Measurements from ENCODE around the gene MOGAT3. TPM values are rescaled to one million over a fixed set of nuclear protein-coding genes. Genes with fewer than 3 reads are reported as not detected.

The MOGAT3 gene
- total and polyA plus RNA-seq, 9 of the 15 experiments (the other 6 are each of a cell fraction or from before 2014, with no cell fraction given): 0.07 to 0.17 (median 0.13) TPM; not detected in 6

- TF ChIP-seq EP300 (IDR thresholded peaks at IDR 0.05; ENCODE audit: low read length): no peak
- no peak for TF ChIP-seq SMC3 (conservative IDR thresholded peaks at IDR 0.05; ENCODE audit: insufficient read depth, low read depth, low read length)
- no peak for TF ChIP-seq ZNF282 (CRISPR knock-in tag; IDR thresholded peaks at IDR 0.05)
- no peak for TF ChIP-seq RBM25 (IDR thresholded peaks at IDR 0.05; ENCODE audit: low read depth, low read length, severe bottlenecking)
Observed at GRCh38 chr7:101156277-101156676, 44.6 kb downstream of the MOGAT3 start (continued).

- no peak for ATAC-seq
- Histone ChIP-seq H3K36me3 (ENCODE audit: control insufficient read depth, insufficient read depth, low read length) (peaks cover 40% of the 10 kb centered on the region; the same call in 2 of the 3 replicates), H3K9me1 (ENCODE audit: control insufficient read depth, insufficient read depth, low read length) (no peaks in the 10 kb centered on the region), H4K20me1 (replicated peaks; ENCODE audit: control insufficient read depth, insufficient read depth, low read length) (no peaks in the 10 kb centered on the region), H2AFZ (ENCODE audit: low read depth, low read length) (no peak overlapping the region), H3K9me3 (replicated peaks; ENCODE audit: control insufficient read depth, insufficient read depth, low read depth, low read length) (no peaks in the 10 kb centered on the region), H3K27ac (ENCODE audit: extremely low read depth, low read depth, low read length) (peak overlapping the region; percentile 49; the same call in 1 of the 3 replicates), H3K9ac (ENCODE audit: insufficient read depth in 1 of 2, low read depth in 2 of 2, low read length in 2 of 2) (peak overlapping the region; percentile 66 to 93; a peak in 3 of 4 replicates), H3K79me2 (ENCODE audit: control insufficient read depth, insufficient read depth, low read length) (peaks cover 12% of the 10 kb centered on the region), H3K27me3 (ENCODE audit: control insufficient read depth in 2 of 2, insufficient read depth in 2 of 2, low read length in 2 of 2) (no peaks in the 10 kb centered on the region), H3K4me1 (replicated peaks in 1 of 2; ENCODE audit: control insufficient read depth in 2 of 2, insufficient read depth in 2 of 2, low read length in 2 of 2) (peaks cover 20 to 38% of the 10 kb centered on the region in 2 experiments), H3K4me2 (ENCODE audit: insufficient read depth, low read length) (peak overlapping the region; percentile 67), H3K4me3 (peak overlapping the region; percentile 79)
- in situ Hi-C loops (cut with MboI): no loop called here
- ChIA-PET POLR2A (interaction anchor here (0.6 kb wide), 1 partner anchor 9 kb away, joined by 4 read pairs; no protein-coding TSS in a partner anchor), CTCF (ENCODE audit: low intra/inter-chr PET ratio) (interaction anchor here (0.6 kb wide), 1 partner anchor 74 kb away, joined by 4 read pairs; no protein-coding TSS in a partner anchor)
- no peak for TF ChIP-seq CHD4 (IDR thresholded peaks at IDR 0.05; ENCODE audit: insufficient read depth, insufficient replicate concordance, low read depth, low read length, poor library complexity, severe bottlenecking)
- TF ChIP-seq PHF21A (IDR thresholded peaks at IDR 0.05; ENCODE audit: borderline replicate concordance, low read depth): peak; percentile 3; the same call in 1 of the 2 replicates
- FAIRE-seq: no peak
- no TSS peak for BruUV-seq (replicated peaks)
- WGBS (ENCODE audit: insufficient coverage, low coverage, missing lambda C conversion rate): 58% methylated on average over 4 of the region's 4 CpGs
- no peak for DNase-seq (ENCODE audit: extremely low read depth in 1 of 4, low spot score in 3 of 4)
- intact Hi-C loops (cut with micrococcal nuclease): no loop called here
Observed at GRCh38 chr7:101155303-101155702, 45.5 kb downstream of the MOGAT3 start.

Measured in K562 (cell line).